GM18519 (cell line): ENCODE results near the gene TMPRSS13.

ENCODE experiments used
- ATAC-seq: cut with Tn5 transposase; IDR thresholded peaks from one replicate; pipeline ENCODE4 v1.9.1; 2021; ENCODE audit warnings: mild to moderate bottlenecking, moderate library complexity; ENCODE audit not compliant: unreplicated experiment, low FRiP score

The TMPRSS13 gene

GRCh38 chr11:117900720-117901440 is 28.3 kb downstream of the TMPRSS13 start:
- no peak for ATAC-seq

DNA sequence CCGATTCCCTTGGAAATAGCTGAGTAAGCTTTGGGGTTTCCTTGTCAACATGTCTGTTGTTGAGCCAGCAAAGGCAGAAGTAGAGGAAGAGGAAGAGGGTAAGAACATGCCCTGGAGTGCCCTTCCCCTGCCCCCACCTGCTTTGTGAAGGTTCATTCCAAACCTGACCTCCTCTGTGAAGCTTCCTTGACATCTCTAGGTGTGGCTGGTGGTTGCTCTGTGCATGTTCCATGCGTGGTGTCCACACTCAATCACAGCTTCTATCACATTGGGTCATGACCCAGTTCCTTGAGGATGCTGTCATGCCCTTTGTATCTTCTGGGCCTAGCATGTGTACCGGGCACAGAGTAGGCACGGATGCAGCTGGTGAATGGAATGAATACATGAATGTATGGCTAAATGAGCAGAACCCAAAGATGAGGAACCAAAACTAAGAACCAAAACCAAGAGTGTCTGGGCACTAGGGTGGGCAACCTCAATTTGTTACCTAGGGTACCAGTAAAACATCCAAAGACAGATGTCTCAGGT is 29.0 kb downstream of the TMPRSS13 start:
- no peak for ATAC-seq

- ATAC-seq, result no peak
Observed at GRCh38 chr11:117898059-117898458, 31.1 kb downstream of the TMPRSS13 start.

GRCh38 chr11:117892651-117893050 is 36.6 kb downstream of the TMPRSS13 start:
- ATAC-seq, result no peak

- ATAC-seq, result no peak
Observed at GRCh38 chr11:117891362-117891761, 37.8 kb downstream of the TMPRSS13 start.

- no peak for ATAC-seq
Observed at GRCh38 chr11:117888139-117888566, 41.0 kb downstream of the TMPRSS13 start.

- no peak for ATAC-seq
Observed at GRCh38 chr11:117887431-117888138, 41.6 kb downstream of the TMPRSS13 start.

DNA sequence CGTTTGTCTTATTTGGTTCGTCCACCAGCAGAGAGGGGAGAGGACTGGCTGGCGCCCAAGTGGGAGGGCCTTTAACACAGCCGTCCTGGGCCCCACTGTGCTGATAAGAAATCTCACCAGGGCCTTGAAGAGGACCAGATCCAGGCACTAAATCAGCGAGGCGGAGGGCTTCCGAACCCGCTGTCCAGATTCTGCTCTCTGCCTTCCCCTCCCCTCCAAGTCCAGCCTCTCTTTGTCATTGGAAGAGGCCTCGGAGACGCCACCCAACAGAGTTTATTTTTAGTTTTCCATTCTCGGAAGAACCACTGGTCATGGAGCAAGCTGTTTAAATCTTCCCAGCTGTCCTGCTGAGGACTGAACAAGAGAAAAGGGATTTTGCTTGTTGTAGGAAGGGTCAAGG is 43.4 kb downstream of the TMPRSS13 start:
- ATAC-seq, result no peak

DNA sequence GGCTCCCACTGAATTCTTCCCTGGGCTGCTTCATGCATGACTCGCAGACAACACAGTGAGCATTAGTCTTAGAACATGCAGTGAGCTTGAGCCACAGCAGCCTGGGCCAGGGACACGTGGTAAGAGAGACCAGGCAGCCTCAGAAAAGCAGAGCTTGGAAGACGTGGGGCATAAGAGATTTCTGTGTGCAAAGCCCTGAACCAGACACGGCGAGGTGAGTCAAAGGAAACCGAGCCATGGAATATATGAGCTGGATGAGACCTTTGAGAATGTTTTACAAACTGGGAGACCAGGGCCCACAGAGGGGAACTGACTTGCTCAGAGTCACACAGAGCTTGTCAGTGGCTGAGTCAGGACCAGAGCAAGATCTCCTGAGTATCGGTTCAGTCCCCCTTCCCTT is 44.2 kb downstream of the TMPRSS13 start:
- no peak for ATAC-seq

- ATAC-seq, result no peak
Observed at GRCh38 chr11:117883063-117883462, 46.1 kb downstream of the TMPRSS13 start.

GRCh38 chr11:117882311-117882905 is 46.8 kb downstream of the TMPRSS13 start:
- no peak for ATAC-seq

DNA sequence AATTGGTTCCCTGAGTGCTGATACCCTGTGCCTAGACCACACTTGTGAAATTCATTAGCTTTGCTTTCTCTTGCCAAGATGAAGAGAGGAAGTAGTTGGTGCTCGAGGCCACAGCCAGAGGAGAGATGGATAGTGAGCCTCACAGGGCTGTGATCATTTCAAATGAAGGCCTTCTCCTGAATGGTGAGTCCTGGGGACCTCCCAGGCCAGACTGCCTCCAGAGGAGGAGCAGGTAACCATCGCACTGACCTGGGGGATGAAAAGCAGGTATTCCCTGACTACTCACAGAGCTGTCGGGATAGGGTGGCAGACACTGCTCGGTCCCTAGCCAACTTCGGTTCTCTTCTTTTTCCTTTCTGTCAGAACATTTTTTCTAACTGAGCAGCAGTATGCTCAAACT is 48.0 kb downstream of the TMPRSS13 start:
- ATAC-seq, result no peak

- no peak for ATAC-seq
Observed at GRCh38 chr11:117879516-117880480, 49.4 kb downstream of the TMPRSS13 start.

- no peak for ATAC-seq
Observed at GRCh38 chr11:117878939-117879475, 50.2 kb downstream of the TMPRSS13 start.

DNA sequence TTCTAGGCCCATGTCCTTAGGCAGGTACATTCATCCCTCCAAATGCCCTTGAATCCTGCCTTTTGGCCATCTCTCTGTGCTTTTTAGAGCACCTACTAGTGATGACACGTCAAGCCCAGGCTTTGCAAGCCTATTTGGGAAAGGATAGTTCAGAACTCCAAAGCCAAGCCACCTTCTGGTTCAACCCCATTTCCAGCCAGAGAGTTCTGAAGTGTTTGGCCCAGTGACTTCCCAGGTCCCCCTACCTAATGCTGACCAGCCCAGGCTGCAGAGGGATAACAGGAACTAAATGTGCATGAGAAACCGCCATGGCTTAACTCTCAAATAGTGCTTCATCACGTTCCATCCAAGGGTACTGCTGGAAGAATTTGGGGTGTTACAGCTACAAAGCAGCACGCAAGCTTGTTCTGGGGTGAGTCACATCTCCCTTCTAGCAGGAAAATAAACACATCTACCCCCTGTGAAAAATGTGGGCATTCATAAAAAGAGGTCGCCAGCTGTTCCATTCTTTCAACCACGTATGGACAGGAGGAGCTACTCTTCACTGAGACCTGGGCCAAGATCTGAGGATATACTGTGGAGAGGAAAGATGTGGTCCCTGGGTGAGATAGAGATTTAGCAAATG is 50.8 kb downstream of the TMPRSS13 start:
- no peak for ATAC-seq

DNA sequence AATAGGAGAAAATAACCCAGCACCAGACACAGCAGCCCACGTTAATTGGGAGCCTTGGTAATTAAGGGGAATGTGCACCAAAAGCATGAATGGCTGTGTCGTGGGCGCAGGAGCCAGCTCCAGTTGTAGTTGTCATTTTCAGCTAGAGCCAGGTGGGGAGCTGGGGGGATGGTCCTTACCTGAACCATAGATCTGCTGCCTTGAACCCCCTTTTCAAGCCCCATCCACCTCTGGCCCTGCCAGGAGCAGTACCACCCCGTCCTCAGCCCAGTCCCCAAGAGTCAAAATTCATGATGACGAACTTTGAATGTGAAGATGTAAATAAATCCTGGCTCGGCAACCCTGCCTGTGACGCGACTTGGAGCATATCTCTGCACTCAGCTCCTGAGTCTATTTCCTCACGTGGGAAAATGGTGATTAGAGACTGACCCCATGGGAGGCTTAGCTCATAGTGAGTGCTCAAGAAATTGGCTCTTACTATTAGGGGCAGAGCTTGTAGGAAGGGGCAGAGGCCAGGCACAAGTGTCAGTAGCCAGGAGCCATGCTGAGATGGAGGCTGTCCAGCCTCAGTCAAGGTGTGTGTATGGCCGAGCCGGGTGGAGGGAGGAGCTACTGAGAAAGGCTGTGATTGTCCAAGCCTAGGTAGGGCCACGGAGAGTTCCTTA is 52.0 kb downstream of the TMPRSS13 start:
- ATAC-seq, result no peak

GRCh38 chr11:117876341-117877119 is 52.7 kb downstream of the TMPRSS13 start, which contains the start of gene FXYD6:
FXYD6 (minus strand) TSS chr11:117876658; CDS start chr11:117842776, 33,882 bp downstream.
- no peak for ATAC-seq

DNA sequence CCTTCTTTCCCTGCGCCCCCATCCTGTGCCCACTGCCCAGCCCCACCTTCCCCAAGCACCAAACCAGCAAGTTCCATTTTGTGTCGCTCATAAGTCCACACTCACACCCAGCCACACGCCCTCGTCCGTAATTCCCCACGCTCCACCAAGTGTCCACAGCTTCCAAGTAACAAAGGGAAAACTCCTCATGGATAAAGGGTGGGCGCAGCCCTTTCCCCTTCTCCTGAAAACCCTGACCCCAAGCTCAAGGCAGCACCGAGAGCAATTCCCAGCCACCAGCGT is 53.2 kb downstream of the TMPRSS13 start:
- ATAC-seq, result no peak
